Fibroblast of skin of right quadriceps (primary cell): ENCODE results near the gene EIF3B.
"Not testable (repeated sequence)": the region's sequence is repeated elsewhere in the genome, so short reads cannot be mapped to it uniquely, and the experiment has no call there.

Experiments
- DNase-seq: peaks from one replicate; pipeline ENCODE4 v3.0.0-alpha.2; 2013

EIF3B gene

GRCh38 chr7:2354186-2354938 is at the start of gene EIF3B:
Gene EIF3B, plus strand, starts transcription at chr7:2354827. Its CDS starts 95 bp downstream, at chr7:2354922.
- DNase-seq = peak; percentile 97

GRCh38 chr7:2305258-2305657 is 49.4 kb upstream of the EIF3B start:
- DNase-seq = not testable (repeated sequence)

GRCh38 chr7:2306688-2307087 is 47.9 kb upstream of the EIF3B start:
- no peak for DNase-seq

- no peak for DNase-seq
Measured at GRCh38 chr7:2307690-2308107, 46.9 kb upstream of the EIF3B start.

- peak; percentile 75 for DNase-seq
Measured at GRCh38 chr7:2309889-2310331, 44.7 kb upstream of the EIF3B start.

GRCh38 chr7:2312267-2312929 is 42.2 kb upstream of the EIF3B start:
- no peak for DNase-seq

- DNase-seq = no peak
Measured at GRCh38 chr7:2313450-2314208, 41.0 kb upstream of the EIF3B start.

- peak; percentile 81 for DNase-seq
Measured at GRCh38 chr7:2314209-2314955, 40.2 kb upstream of the EIF3B start, which contains the start of gene SNX8. Gene SNX8, minus strand, starts transcription at chr7:2314441. Its CDS starts 20 bp downstream, at chr7:2314421.

- not testable (repeated sequence) for DNase-seq
Measured at GRCh38 chr7:2314956-2315530, 39.6 kb upstream of the EIF3B start.

- DNase-seq = no peak
Measured at GRCh38 chr7:2315787-2316186, 38.8 kb upstream of the EIF3B start.

GRCh38 chr7:2316578-2316977 is 38.0 kb upstream of the EIF3B start:
- no peak for DNase-seq

GRCh38 chr7:2317556-2318293 is 36.9 kb upstream of the EIF3B start:
- no peak for DNase-seq

GRCh38 chr7:2321020-2321419 is 33.6 kb upstream of the EIF3B start:
- DNase-seq = no peak

- no peak for DNase-seq
Measured at GRCh38 chr7:2325162-2325561, 29.5 kb upstream of the EIF3B start.

GRCh38 chr7:2326951-2327350 is 27.7 kb upstream of the EIF3B start:
- no peak for DNase-seq

GRCh38 chr7:2330493-2330892 is 24.1 kb upstream of the EIF3B start:
- DNase-seq = no peak

GRCh38 chr7:2331707-2332106 is 22.9 kb upstream of the EIF3B start:
- no peak for DNase-seq

GRCh38 chr7:2332606-2333231 is 21.9 kb upstream of the EIF3B start:
- DNase-seq = not testable (repeated sequence)

GRCh38 chr7:2336626-2337299 is 17.9 kb upstream of the EIF3B start:
- DNase-seq = no peak

GRCh38 chr7:2347351-2348063 is 7.1 kb upstream of the EIF3B start:
- DNase-seq = not testable (repeated sequence)
